Measurements from ENCODE around the gene RAET1L.
"Not testable (repeated sequence)": the region's sequence is repeated elsewhere in the genome, so short reads cannot be mapped to it uniquely, and the experiment has no call there.

DNA sequence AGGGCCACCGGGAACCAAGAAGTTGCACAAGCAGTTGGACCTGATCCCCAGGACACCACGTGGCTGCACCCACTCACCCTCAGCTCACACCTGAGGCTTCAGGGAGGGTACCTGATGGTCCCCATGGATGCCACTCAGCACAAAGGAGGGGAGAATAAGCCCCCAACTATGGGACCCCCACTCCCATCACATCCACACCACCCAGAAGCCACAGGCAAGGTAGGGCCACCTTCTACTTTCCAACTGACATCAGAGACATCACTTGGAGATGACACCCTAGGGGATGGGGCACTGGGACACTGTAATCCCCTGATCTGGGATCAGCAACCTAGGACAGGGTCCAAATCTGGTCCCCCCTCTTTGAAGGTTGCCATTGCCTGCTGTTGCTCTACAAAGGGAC lies 1.3 kb downstream of the RAET1L start:
- TF ChIP-seq EZH2 (IDR thresholded peaks at IDR 0.05; ENCODE audit: insufficient read depth, poor library complexity, severe bottlenecking); EZH2phosphoT487 (IDR thresholded peaks at IDR 0.05; ENCODE audit: insufficient read depth, low read depth): not testable (repeated sequence)

Data from GM23248 (cell line).